Parathyroid adenoma (tissue), 2 donors: ENCODE results near the gene HIF3A.
A peak's percentile ranks its signal among the peaks of the same experiment; 100 is the strongest.
"Not testable (repeated sequence)": the region's sequence is repeated elsewhere in the genome, so short reads cannot be mapped to it uniquely, and the experiment has no call there.

Experiments
- H2AFZ ChIP-seq: fragments of 300-600 bp; sonication (generic); one replicate; pipeline ENCODE4 v1.7.0; 2017; ENCODE audit warnings: antibody characterized with exemption, mild to moderate bottlenecking
- H3K27ac ChIP-seq: fragments of 300-600 bp; sonication (generic); one replicate; pipeline ENCODE4 v1.7.0; 2017
- H3K27me3 ChIP-seq: fragments of 300-600 bp; sonication (generic); one replicate; pipeline ENCODE4 v1.7.0; 2017; ENCODE audit warnings: low read length; ENCODE audit not compliant: control insufficient read depth, insufficient read depth
- H3K36me3 ChIP-seq: fragments of 300-600 bp; sonication (generic); one replicate; pipeline ENCODE4 v1.7.0; 2017; ENCODE audit warnings: low read length; ENCODE audit not compliant: control insufficient read depth, insufficient read depth
- H3K4me1 ChIP-seq: fragments of 300-600 bp; sonication (generic); one replicate; pipeline ENCODE4 v1.7.0; 2017; ENCODE audit warnings: control low read depth
- H3K4me2 ChIP-seq: fragments of 300-600 bp; sonication (generic); one replicate; pipeline ENCODE4 v1.7.0; 2017; ENCODE audit warnings: low read length
- H3K4me3 ChIP-seq: fragments of 300-600 bp; sonication (generic); one replicate; pipeline ENCODE4 v1.7.0; 2017; ENCODE audit warnings: low read depth, low read length
- H3K79me2 ChIP-seq: fragments of 300-600 bp; sonication (generic); one replicate; pipeline ENCODE4 v1.7.0; 2017; ENCODE audit warnings: control low read depth
- H3K9ac ChIP-seq: fragments of 300-600 bp; sonication (generic); one replicate; pipeline ENCODE4 v1.7.0; 2017; ENCODE audit warnings: mild to moderate bottlenecking
- H3K9me3 ChIP-seq: fragments of 300-600 bp; sonication (generic); one replicate; pipeline ENCODE4 v1.7.0; 2017; ENCODE audit warnings: low read length; ENCODE audit not compliant: control insufficient read depth
- CTCF ChIP-seq: fragments of 300-600 bp; sonication (generic); IDR thresholded peaks from one replicate; pipeline ENCODE4 v1.7.0; 2017; ENCODE audit warnings: antibody characterized with exemption, mild to moderate bottlenecking
- donor health status: primary hyperparathyroidism.

HIF3A gene

GRCh38 chr19:46256855-46257254 lies 40.0 kb upstream of the HIF3A start:
- H3K4me2 ChIP-seq, result no peak overlapping the region
- H2AFZ ChIP-seq, result no peak overlapping the region
- H3K4me3 ChIP-seq, result no peak overlapping the region
- no peak overlapping the region for H3K27ac ChIP-seq
- H3K9ac ChIP-seq, result no peak overlapping the region
- H3K27me3 ChIP-seq, result no peaks in the 10 kb centered on the region
- TF ChIP-seq CTCF, result no peak
- H3K36me3 ChIP-seq, result no peaks in the 10 kb centered on the region
- no peaks in the 10 kb centered on the region for H3K79me2 ChIP-seq
- no peaks in the 10 kb centered on the region for H3K9me3 ChIP-seq
- no peaks in the 10 kb centered on the region for H3K4me1 ChIP-seq

GRCh38 chr19:46261501-46261900 lies 35.3 kb upstream of the HIF3A start:
- H3K27me3 ChIP-seq, H2AFZ ChIP-seq, H3K4me1 ChIP-seq, H3K79me2 ChIP-seq, H3K4me2 ChIP-seq, H3K27ac ChIP-seq, H3K9me3 ChIP-seq, H3K36me3 ChIP-seq, H3K9ac ChIP-seq, H3K4me3 ChIP-seq: not testable (repeated sequence)

GRCh38 chr19:46262684-46263296 lies 34.1 kb upstream of the HIF3A start:
- H3K27ac ChIP-seq, H3K9me3 ChIP-seq, H3K4me1 ChIP-seq, H3K9ac ChIP-seq, H3K4me2 ChIP-seq, H3K27me3 ChIP-seq, H3K79me2 ChIP-seq, H3K36me3 ChIP-seq, H3K4me3 ChIP-seq: not testable (repeated sequence)
- H2AFZ ChIP-seq, result peak overlapping the region; percentile 16

- not testable (repeated sequence) for H3K36me3 ChIP-seq, H3K27me3 ChIP-seq, H3K9me3 ChIP-seq, H3K4me1 ChIP-seq, H3K4me3 ChIP-seq, H2AFZ ChIP-seq, H3K9ac ChIP-seq, H3K4me2 ChIP-seq, H3K27ac ChIP-seq, H3K79me2 ChIP-seq
Measured at GRCh38 chr19:46264801-46265200, 32.0 kb upstream of the HIF3A start.

GRCh38 chr19:46265217-46265828 lies 31.5 kb upstream of the HIF3A start:
- H3K4me3 ChIP-seq, result no peak overlapping the region
- no peak overlapping the region for H3K27ac ChIP-seq
- H3K9ac ChIP-seq, result no peak overlapping the region
- H3K36me3 ChIP-seq, result no peaks in the 10 kb centered on the region
- H3K4me1 ChIP-seq, result no peaks in the 10 kb centered on the region
- H3K4me2 ChIP-seq, result no peak overlapping the region
- no peaks in the 10 kb centered on the region for H3K79me2 ChIP-seq
- H3K9me3 ChIP-seq, result no peaks in the 10 kb centered on the region
- H3K27me3 ChIP-seq, result no peaks in the 10 kb centered on the region
- H2AFZ ChIP-seq, result no peak overlapping the region
- peak; percentile 87 for TF ChIP-seq CTCF

GRCh38 chr19:46269101-46269500 lies 27.7 kb upstream of the HIF3A start:
- H3K9ac ChIP-seq, result no peak overlapping the region
- no peaks in the 10 kb centered on the region for H3K79me2 ChIP-seq
- TF ChIP-seq CTCF, result no peak
- no peak overlapping the region for H3K27ac ChIP-seq
- no peaks in the 10 kb centered on the region for H3K36me3 ChIP-seq
- no peaks in the 10 kb centered on the region for H3K4me1 ChIP-seq
- H3K4me2 ChIP-seq, result no peak overlapping the region
- no peaks in the 10 kb centered on the region for H3K27me3 ChIP-seq
- no peak overlapping the region for H3K4me3 ChIP-seq
- no peaks in the 10 kb centered on the region for H3K9me3 ChIP-seq
- H2AFZ ChIP-seq, result no peak overlapping the region
